Panc1 (cell line): ENCODE data around the gene GPR84.

Experiments
- CTCF ChIP-seq: fragments of 450-650 bp; IDR thresholded peaks from 2 replicates; pipeline ENCODE4 v1.5.1; 2017; ENCODE audit warnings: mild to moderate bottlenecking
- POLR2AphosphoS5 ChIP-seq: IDR thresholded peaks from 2 replicates; pipeline ENCODE4 v1.6.1; 2012; ENCODE audit warnings: mild to moderate bottlenecking, low read depth, low read length, moderate library complexity
- REST ChIP-seq, 2 experiments: IDR thresholded peaks; 2 replicates each; pipeline ENCODE4 v1.6.1; 2011 to 2012; ENCODE audit warnings: low read depth in 2 of 2, control low read depth in 1 of 2, low read length in 1 of 2, mild to moderate bottlenecking in 1 of 2, moderate library complexity in 1 of 2; ENCODE audit not compliant: insufficient read depth in 1 of 2
- SIN3A ChIP-seq: IDR thresholded peaks from 2 replicates; pipeline ENCODE4 v1.6.1; 2012; ENCODE audit warnings: low read depth, mild to moderate bottlenecking, low read length, moderate library complexity, borderline replicate concordance; ENCODE audit not compliant: insufficient read depth

GRCh38 chr12:54409267-54409666 is 45.0 kb upstream of the GPR84 start:
- TF ChIP-seq REST (IDR thresholded peaks at IDR 0.05; ENCODE audit: insufficient read depth in 1 of 2, low read depth in 2 of 2, low read length in 1 of 2) (no peak), POLR2AphosphoS5 (no peak), CTCF (no peak), SIN3A (no peak)
